Activated CD8-positive, alpha-beta T cell treated with anti-CD3 and anti-CD28 coated beads for 36 hours (primary cell): ENCODE data around the gene SEC14L1. TPM values are rescaled to one million over a fixed set of nuclear protein-coding genes. Genes with fewer than 3 reads are reported as not detected.

Experiments used
- ATAC-seq: fragments of 200-7000 bp; cut with Tn5 transposase; one replicate; pipeline ENCODE4 v1.10.0; 2021; ENCODE audit warnings: mild to moderate bottlenecking, moderate library complexity
- CTCF ChIA-PET: fragments of 350-600 bp; sonication (Branson Sonifier 250); formaldehyde crosslinking; loops from one replicate; lab custom pipeline; 2021; ENCODE audit warnings: antibody characterized with exemption; lab: Charles Lee
- POLR2A ChIA-PET: fragments of 350-600 bp; sonication (Branson Sonifier 250); formaldehyde crosslinking; loops from one replicate; lab custom pipeline; 2021; ENCODE audit warnings: antibody characterized with exemption; lab: Charles Lee
- DNase-seq: peaks from one replicate; pipeline ENCODE4 v3.0.0-alpha.2; 2020
- H3K27ac Mint-ChIP-seq: one replicate; pipeline ENCODE4 v1.8.0; 2021; ENCODE audit warnings: mild to moderate bottlenecking, mixed read lengths
- H3K27me3 Mint-ChIP-seq: one replicate; pipeline ENCODE4 v1.8.0; 2021; ENCODE audit warnings: mixed read lengths
- H3K36me3 Mint-ChIP-seq: one replicate; pipeline ENCODE4 v1.8.0; 2021; ENCODE audit warnings: low read depth, mixed read lengths
- H3K4me1 Mint-ChIP-seq: one replicate; pipeline ENCODE4 v1.8.0; 2021; ENCODE audit warnings: low read depth, mixed read lengths
- H3K4me3 Mint-ChIP-seq: one replicate; pipeline ENCODE4 v1.8.0; 2021; ENCODE audit warnings: mild to moderate bottlenecking, moderate library complexity, mixed read lengths
- H3K9me3 Mint-ChIP-seq: one replicate; pipeline ENCODE4 v1.8.0; 2021; ENCODE audit warnings: mixed read lengths
- CTCF ChIP-seq: fragments of 200-600 bp; IDR thresholded peaks from one replicate; pipeline ENCODE4 v1.8.0; 2022; ENCODE audit warnings: antibody characterized with exemption, mild to moderate bottlenecking
- intact Hi-C: fragments of 100-400 bp; cut with micrococcal nuclease; formaldehyde crosslinking; loops from one replicate; pipeline ENCODE4 v1.10.0; 2022
- total RNA-seq, 2 experiments: library from RNA; stranded (reverse); gene quantifications; one replicate each; pipeline ENCODE4 v1.2.3, GENCODE V29; 2021

SEC14L1 gene
- total RNA-seq, 2 experiments from 2014 or later = 79.7 to 91.6 TPM

GRCh38 chr17:77167472-77168306, 26.9 kb downstream of the SEC14L1 start:
- TF ChIP-seq CTCF = no peak
- intact Hi-C loops = no loop called here
- ATAC-seq (no peak), DNase-seq (no peak)
- Mint-ChIP-seq H3K4me3 (no peak overlapping the region), H3K27ac (no peak overlapping the region), H3K4me1 (peaks cover 18% of the 10 kb centered on the region), H3K36me3 (peaks cover 38% of the 10 kb centered on the region), H3K27me3 (no peaks in the 10 kb centered on the region), H3K9me3 (peaks cover 15% of the 10 kb centered on the region)
- ChIA-PET CTCF (interaction anchor here (1.2 kb wide), 1 partner anchor 14 kb away, joined by 4 read pairs; no protein-coding TSS in a partner anchor), POLR2A (interaction anchor here (0.9 to 1.2 kb wide), 2 partner anchors 13 to 21 kb away, joined by 3 to 4 read pairs; no protein-coding TSS in a partner anchor)

- TF ChIP-seq CTCF = no peak
- Mint-ChIP-seq H3K36me3 (peaks cover 36% of the 10 kb centered on the region), H3K4me1 (peaks cover 5% of the 10 kb centered on the region), H3K27me3 (no peaks in the 10 kb centered on the region), H3K9me3 (peaks cover 26% of the 10 kb centered on the region), H3K4me3 (no peak overlapping the region), H3K27ac (no peak overlapping the region)
- no peak for DNase-seq
- POLR2A ChIA-PET = interaction anchor here (0.9 kb wide), 1 partner anchor 27 kb away, joined by 4 read pairs; no protein-coding TSS in a partner anchor
- no peak for ATAC-seq
- CTCF ChIA-PET = interaction anchor here (1.4 to 1.6 kb wide), 2 partner anchors 9 to 15 kb away, joined by 3 read pairs; no protein-coding TSS in a partner anchor
- intact Hi-C loops = no loop called here
These were observed 32.3 kb downstream of the SEC14L1 start for GRCh38 chr17:77173104-77173503.

GRCh38 chr17:77174928-77175661, 34.3 kb downstream of the SEC14L1 start:
- H3K27ac Mint-ChIP-seq = no peak overlapping the region
- ChIA-PET CTCF (no interaction called here), POLR2A (no interaction called here)
- no peaks in the 10 kb centered on the region for H3K27me3 Mint-ChIP-seq
- ATAC-seq = no peak
- TF ChIP-seq CTCF = no peak
- intact Hi-C loops = no loop called here
- no peak overlapping the region for H3K4me3 Mint-ChIP-seq
- H3K36me3 Mint-ChIP-seq = peaks cover 32% of the 10 kb centered on the region
- DNase-seq = no peak
- H3K4me1 Mint-ChIP-seq = peaks cover 11% of the 10 kb centered on the region
- H3K9me3 Mint-ChIP-seq = peaks cover 21% of the 10 kb centered on the region

- Mint-ChIP-seq H3K27ac (no peak overlapping the region), H3K9me3 (peaks cover 21% of the 10 kb centered on the region), H3K36me3 (peaks cover 39% of the 10 kb centered on the region), H3K27me3 (no peaks in the 10 kb centered on the region), H3K4me1 (peaks cover 26% of the 10 kb centered on the region), H3K4me3 (no peak overlapping the region)
- CTCF ChIA-PET = interaction anchor here (1.1 kb wide), 1 partner anchor 121 kb away, joined by 3 read pairs; no protein-coding TSS in a partner anchor
- intact Hi-C loops = no loop called here
- ATAC-seq (no peak), DNase-seq (no peak)
- no peak for TF ChIP-seq CTCF
- POLR2A ChIA-PET = interaction anchor here (0.6 to 1.5 kb wide), 2 partner anchors 36 to 37 kb away, joined by 3 to 4 read pairs; partner anchors contain the start of gene SEC14L1
These were observed 36.4 kb downstream of the SEC14L1 start for GRCh38 chr17:77177002-77177741.
